HG03064 (cell line): ENCODE measurements around the gene AHNAK.
A peak's percentile ranks its signal among the peaks of the same experiment; 100 is the strongest.
"Not testable (repeated sequence)": the region's sequence is repeated elsewhere in the genome, so short reads cannot be mapped to it uniquely, and the experiment has no call there.

ENCODE experiments used
- ATAC-seq: cut with Tn5 transposase; IDR thresholded peaks from one replicate; pipeline ENCODE4 v1.9.1; 2021; ENCODE audit warnings: low read depth; ENCODE audit not compliant: unreplicated experiment

The AHNAK gene, protein sequence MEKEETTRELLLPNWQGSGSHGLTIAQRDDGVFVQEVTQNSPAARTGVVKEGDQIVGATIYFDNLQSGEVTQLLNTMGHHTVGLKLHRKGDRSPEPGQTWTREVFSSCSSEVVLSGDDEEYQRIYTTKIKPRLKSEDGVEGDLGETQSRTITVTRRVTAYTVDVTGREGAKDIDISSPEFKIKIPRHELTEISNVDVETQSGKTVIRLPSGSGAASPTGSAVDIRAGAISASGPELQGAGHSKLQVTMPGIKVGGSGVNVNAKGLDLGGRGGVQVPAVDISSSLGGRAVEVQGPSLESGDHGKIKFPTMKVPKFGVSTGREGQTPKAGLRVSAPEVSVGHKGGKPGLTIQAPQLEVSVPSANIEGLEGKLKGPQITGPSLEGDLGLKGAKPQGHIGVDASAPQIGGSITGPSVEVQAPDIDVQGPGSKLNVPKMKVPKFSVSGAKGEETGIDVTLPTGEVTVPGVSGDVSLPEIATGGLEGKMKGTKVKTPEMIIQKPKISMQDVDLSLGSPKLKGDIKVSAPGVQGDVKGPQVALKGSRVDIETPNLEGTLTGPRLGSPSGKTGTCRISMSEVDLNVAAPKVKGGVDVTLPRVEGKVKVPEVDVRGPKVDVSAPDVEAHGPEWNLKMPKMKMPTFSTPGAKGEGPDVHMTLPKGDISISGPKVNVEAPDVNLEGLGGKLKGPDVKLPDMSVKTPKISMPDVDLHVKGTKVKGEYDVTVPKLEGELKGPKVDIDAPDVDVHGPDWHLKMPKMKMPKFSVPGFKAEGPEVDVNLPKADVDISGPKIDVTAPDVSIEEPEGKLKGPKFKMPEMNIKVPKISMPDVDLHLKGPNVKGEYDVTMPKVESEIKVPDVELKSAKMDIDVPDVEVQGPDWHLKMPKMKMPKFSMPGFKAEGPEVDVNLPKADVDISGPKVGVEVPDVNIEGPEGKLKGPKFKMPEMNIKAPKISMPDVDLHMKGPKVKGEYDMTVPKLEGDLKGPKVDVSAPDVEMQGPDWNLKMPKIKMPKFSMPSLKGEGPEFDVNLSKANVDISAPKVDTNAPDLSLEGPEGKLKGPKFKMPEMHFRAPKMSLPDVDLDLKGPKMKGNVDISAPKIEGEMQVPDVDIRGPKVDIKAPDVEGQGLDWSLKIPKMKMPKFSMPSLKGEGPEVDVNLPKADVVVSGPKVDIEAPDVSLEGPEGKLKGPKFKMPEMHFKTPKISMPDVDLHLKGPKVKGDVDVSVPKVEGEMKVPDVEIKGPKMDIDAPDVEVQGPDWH (N-terminal part only)

DNA sequence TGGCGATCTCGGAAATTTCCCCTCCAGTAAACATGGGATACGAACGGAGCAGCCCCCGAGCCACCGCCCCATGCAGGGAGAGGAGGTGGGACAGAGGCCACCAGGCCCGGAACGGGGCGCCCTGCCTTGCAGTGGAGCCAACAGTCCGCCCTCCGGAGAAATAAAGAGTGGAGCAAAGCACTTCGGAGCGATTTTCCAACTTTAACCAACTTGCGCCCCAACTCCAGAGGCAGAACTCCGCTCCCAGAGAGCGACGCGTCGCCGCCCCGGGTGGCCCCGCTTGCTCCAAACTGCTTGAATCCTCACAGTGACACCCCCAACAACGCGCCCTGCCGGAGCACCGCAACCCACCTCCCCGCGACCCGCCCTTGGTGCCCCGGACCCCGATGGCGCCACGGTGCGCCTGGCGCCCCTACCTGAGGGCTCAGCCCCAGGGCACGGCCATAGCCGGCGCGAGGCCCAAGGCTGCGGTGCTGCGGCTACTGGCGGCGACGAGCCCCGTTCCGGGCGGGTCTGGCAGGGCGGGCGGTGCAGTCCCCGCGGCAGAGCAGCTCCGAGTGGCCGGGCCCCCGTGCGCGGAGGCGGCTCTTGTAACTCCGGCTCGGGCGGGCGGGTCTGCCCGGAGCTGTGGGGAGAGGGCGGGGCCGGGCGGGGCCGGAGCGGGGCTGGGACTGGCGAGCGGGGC, at the start of gene AHNAK:
TSS of gene AHNAK (minus strand) at position 563 of the 685 bp plus-strand sequence. CDS start 10,708 bp downstream, outside the sequence.
- ATAC-seq: no peak

DNA sequence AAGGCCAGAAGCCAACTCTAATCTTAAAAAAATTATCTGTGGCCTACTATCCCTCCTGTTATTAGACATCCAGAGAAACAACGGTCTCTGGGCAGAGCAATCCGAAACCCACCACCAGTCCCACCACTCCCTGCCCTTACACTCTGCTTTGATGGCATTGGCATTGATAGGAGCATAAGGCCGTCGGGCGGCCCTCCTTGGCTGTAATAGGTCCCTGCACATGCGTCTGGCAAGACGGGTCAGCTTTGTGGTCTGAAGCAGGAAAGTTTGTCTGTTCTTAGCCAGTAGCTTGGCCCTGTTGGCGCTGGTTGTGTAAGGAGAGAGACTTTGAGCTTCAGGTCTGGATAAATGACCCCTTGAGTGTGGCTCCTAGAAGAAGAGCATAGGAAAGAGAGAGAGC, 48.5 kb upstream of the AHNAK start:
- ATAC-seq: no peak

DNA sequence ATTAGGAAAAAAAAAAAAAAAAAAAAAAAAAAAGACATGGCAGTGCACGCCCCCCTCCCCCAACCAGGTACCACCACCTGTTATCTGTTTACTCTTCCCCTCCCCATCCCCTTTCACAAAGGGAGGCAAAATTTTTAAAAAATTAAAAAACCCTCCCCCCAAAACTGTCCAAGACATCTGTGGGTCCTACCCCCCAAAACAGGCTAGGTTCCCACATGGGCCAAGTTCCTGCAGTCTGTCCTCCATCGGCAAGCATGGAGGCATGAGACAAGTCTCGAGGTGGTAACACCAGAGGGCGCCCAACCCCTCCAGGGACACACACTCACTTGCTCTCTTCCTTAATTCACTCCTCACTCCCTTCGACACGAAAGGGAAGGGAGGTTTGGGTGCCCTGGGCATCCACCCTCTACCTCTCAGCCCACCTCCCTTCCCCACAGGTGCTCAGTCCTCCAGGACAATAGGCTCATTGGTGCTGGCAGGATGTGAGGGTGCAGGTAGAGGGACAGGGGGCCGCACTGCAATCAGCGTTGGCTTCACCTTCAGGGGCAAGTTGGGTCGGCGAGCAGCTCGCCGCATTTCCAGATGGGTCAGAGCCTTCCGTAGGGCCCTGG, 46.9 kb upstream of the AHNAK start:
- no peak for ATAC-seq

DNA sequence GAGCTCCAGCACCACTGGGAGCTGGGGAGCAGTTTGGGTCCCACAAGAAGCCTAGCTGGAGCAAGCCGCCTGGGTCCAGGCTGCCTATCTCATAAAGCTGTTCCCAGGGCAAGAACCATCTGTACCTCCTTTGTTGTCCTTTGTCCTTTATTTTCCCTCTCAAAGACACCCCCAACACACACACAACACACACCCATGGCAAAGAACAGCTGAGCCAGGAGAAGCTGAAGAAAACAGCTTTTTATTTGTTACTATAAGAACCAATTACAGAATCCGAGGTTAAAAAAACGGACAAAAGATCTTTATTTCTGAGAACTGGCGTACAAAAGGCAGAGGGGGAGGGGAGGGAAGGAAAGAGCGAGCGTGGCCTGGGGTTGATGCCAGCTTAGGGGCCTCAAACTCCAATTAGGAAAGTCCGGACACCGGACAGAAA, 46.4 kb upstream of the AHNAK start:
- no peak for ATAC-seq

DNA sequence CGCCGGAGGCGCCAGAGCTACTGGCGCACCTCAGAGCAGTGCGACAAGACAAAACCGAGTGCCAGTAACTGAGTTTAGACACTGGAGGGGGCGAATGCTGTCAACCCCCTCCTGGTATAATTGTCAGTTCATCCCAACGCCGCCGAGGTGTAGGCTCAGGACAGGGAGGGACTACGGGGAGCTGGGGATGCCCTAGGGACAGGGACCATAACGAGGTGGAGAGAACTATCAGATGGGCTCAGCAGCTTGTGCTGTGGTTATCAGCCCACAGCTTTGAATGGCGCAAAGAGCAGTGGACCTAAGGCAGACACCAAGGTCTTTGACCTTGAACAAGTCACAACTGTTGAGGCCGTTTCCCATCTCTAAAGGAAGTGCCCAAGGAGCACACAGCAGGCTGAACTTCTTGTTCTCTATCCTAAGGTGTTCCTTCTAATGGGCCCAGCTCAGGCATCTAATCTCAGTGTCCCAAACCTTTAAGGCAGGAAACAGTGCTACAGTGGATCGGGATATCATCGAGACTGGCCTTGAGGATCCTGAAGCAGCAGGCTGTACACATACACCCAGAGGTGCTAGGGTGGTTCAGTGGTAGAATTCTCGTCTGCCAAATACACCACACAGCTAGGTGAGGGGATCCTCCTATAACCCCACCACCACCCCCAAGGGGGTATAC, 45.7 kb upstream of the AHNAK start:
- ATAC-seq: peak; percentile 5

DNA sequence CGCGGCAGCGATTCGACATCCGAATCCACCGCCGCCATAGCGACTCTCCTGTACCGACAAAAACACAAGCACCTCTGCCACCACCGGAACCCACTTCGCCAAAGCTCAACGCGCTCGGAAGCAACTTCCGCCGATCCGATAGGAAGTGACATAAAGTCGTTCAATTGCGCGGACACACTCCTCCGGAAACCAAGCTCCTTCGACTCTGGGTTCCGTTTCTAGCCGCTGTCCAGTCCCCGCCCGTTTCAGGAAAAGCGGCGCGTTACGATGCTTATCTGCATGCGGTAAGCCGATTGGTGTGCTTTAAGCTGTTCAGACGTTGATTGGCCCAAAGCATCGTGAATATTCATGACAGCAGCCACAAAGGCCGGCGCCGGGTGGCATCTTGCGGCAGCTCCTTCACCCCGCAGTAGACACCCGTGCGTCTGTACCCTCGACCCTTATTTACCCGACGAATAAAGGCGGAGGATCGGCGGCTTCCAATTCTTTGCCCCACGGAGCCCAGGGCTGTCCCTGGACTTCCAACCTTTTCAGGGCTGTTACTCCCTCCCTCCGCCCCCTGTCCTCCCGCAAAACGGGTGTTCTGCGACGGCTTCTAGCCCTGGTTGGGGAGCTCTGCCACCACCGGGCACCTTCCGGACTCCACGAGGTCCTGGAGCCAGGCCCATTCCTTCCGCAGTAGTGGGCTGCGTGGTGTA, 45.0 kb upstream of the AHNAK start, which contains the start of gene TUT1:
TSS of gene TUT1 (minus strand) at position 76 of the 698 bp plus-strand sequence. CDS start at position 38, 38 bp downstream.
- peak; percentile 74 for ATAC-seq

DNA sequence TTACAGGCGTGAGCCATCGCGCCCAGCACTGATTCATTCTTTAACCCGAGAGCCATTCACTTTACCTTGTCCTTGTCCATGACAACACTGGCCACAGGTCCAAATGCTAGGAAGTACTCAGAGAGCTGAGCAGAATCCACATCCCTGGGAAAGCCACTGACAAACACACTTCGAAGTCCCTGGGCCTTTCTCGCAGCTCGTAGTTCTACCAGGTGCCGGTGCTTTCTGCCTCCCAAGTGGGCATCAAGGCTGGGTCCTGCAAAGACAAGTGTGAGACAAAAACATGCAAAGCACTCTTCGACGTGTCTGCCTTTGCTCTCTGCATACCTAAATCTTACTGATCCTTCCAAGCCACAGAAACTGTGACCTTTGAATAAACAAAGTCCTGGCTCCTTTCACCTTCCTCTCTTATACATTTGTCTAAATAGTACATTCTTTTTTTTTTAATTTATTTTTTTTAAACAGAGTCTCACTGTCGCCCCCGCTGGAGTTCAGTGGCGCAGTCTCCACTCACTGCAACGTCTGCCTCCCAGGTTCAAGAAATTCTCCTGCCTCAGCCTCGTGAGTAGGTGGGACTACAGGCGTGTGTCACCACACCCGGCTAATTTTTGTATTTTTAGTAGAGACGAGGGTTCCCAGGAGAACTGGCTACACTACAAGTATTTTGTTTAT, 42.5 kb upstream of the AHNAK start:
- no peak for ATAC-seq

DNA sequence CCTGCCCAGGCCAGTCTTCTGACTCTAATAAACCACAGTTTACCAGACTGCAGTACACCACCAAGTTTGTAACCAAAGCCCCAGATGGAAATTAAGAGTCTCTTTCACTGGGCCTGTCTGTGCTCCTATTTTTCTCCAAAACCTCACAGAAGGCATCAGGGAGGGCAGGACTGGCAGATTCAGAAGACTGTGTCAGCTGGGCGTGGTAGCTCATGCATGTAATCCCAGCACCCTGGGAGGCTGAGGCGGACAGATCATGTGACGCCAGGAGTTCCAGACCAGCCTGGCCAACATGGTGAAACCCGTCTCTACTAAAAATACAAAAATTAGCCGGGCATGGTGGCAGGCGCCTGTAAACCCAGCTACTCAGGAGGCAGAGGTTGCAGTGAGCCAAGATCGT, 38.8 kb upstream of the AHNAK start:
- ATAC-seq: not testable (repeated sequence)

DNA sequence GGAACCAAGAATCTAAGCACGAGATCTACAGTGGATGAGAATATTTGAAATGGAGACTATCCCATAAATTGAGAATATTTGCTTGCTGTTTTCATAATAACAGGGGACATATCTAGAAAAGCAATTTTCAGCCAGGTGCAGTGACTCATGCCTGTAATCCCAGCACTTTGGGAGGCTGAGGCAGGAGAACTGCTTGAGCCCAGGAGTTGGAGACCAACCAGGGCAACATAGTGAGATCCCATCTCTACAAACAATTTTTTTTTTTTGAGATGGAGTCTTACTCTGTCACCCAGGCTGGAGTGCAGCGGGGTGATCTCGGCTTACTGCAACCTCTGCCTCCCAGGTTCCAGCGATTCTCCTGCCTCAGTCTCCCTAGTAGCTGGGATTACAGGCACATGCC, 35.1 kb upstream of the AHNAK start:
- ATAC-seq: not testable (repeated sequence)

DNA sequence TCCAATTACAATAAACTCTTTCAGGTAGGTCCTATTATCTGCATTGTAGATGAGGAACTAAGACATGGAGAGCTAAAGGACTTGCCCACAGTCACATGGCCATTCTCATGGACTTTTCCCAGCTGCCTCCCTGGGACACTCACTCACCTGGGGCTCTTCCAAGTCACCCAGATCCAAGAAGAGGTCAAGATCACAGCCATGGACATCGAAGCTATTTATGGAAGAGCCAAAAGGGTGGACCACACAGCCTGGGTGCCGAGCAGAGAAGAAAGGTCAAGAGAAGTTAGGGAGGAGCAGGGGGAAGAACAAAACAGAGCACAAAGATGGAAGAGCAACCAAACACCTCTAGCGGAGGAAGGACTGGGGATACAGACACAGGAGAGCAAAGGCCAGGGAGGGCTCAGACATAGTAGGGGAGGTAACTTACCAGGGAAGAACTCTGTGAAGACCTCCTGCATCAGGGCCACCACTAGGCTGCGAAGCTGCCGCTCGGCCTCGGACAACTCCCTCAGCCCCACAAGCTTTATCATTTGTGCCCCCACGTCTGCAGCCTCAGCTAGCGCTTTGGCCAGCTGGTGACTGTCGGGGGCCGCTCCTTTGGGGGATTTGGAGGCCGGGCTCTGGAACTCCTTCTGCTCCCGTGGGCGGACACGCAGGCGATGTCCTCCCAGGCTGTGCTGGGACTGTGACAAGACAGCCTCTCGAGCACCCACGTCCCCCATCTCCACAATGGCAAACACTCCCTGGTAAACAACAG, 34.5 kb upstream of the AHNAK start:
- ATAC-seq: no peak

DNA sequence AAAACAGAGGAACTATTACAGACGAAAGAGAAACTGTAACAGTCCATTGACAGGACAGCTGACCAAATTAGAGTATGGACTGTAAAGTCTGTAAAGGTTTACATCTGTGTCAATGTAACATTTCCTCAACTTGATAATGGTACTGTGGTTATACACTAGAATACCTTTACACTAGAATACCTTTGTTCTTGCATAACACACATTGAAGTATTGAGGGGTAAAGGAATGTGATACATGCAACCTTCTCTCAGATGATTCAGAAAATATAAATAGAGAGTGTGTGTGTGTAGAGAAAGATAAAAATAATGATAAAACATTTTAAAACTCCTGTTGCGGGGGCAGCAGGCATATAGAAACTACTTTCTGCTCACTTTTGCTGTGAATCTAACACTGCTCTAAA, 32.6 kb upstream of the AHNAK start:
- no peak for ATAC-seq

DNA sequence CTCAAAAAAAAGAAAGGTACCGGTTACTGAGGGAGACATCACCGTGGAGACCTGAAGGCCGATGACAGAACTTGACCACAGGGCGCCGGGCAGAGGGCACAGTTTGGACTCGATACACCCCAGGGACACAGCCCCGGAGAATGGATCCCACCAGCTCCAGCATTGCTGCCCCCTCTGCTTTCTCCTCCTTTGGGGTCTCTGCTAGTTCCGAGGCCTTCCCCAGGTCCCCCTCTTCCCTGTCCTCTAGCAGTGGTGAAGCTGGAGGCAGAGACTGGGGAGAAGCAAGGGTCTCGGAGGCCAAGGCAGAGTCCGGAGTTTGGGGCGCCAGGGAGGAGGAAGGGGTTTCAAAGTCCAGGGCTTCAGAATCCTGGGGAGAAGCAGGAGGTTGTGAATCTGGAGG, 31.9 kb upstream of the AHNAK start:
- ATAC-seq: no peak

DNA sequence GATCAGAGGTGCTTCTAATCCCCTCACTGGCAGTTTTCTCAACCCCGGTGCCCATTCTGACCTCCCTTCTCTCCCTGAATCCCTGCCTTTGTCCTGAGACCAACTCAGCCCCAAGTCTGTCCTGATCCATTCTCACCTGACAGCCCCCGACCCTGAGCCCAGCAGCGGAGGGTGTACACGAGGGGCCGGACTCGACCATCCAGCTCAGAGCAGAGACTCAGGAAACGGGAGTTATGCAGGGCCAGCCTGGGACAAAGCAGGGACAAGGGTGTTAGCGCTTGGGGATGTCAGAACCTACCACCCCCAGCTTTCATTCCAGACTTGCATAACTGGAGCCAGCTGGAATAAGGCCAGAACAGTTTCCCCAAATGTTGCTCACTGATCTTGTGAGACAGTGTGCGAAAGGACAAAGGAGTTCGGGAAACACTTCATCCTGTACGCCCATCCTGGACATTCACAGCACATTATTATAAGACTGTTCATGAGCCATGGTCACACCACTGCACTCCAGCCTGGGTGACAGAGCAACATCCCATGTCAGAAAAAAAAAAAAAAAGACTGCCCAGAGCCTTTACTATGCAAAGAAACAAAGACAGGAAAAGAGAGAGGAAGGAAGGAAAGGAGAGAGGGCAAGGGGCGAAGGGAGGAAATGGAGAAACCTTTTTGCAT, 30.6 kb upstream of the AHNAK start:
- no peak for ATAC-seq

DNA sequence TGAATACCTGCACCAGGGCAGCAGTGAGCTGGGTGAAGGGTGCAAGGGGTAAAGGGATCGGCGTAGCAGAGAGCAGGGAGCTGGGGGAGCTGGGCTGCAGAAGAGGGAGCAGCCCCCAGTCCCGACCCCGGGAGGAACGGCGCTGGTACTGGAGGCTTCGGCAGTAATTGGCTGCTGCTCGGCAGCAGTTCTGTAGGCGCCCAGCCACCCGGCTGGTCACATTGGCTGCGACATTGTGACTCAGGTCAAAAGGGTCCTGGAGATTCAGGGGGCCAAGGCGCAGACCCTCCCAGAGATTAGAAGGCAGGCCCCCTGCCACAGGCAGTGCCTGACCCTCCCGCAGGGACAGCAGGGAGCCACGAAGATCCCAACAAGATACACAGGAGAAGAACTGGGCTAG, 29.2 kb upstream of the AHNAK start:
- ATAC-seq: no peak

DNA sequence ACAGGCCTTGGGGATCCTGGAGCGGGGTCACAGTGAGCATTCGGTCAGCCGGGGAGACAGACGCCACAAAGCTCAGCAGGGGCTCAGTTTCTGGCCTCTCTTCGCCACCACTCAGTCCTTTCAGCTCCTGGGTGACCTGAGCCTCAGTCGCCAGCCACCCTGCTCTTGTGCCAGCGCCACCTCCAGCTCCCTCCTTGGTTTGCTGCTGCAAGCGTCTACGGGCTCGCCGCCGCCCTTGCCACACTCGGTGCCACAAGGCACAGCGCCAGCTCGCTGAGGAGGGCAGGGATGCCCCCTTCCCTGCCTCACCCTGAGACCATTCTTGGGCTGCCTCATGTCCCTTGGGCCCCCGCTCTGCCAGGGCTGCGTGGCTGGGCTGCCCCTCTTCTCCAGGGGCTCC, 28.6 kb upstream of the AHNAK start:
- ATAC-seq: no peak

DNA sequence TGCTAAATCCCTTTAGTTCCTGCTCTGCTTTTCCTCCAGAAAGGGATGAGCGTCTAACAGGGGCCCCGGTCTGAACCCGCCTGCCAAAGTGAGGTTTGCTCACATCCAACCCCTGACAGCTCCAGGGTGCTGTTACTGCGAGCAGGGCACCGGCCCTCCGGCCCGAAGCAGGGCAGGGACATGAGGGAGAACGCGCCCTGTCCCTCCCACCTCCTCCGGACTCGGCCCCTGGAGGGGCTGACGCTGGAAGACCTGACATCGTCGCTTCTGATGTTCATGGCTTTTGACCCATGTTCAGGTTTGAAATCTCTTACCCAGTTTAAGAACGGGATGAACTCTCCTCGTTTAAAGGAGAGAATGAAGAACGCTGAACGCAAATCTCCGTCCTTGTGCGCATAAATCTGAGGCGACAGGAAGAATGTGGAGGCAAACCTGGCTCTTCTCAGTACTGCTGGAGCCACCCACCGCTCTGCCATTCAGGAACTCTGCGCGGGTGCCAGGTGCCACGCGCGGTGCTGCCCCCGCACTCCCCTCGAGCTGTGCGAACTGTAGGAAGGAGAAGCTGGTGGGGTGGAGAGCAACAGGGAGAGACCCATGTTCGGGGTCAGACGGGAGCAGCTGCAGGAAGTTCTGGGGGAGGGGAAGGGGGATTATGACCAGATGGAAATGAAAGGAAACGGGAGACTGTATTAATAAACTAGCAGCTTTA, 27.9 kb upstream of the AHNAK start:
- ATAC-seq: peak; percentile 9
